Activated CD8-positive, alpha-beta T cell treated with anti-CD3 and anti-CD28 coated beads for 36 hours (primary cell): ENCODE results near the gene ALDH1A2. TPM values are rescaled to one million over a fixed set of nuclear protein-coding genes. Genes with fewer than 3 reads are reported as not detected.

Experiments
- ATAC-seq: fragments of 200-7000 bp; cut with Tn5 transposase; one replicate; pipeline ENCODE4 v1.10.0; 2021; ENCODE audit warnings: mild to moderate bottlenecking, moderate library complexity
- CTCF ChIA-PET: fragments of 350-600 bp; sonication (Branson Sonifier 250); formaldehyde crosslinking; loops from one replicate; lab custom pipeline; 2021; ENCODE audit warnings: antibody characterized with exemption; lab: Charles Lee
- POLR2A ChIA-PET: fragments of 350-600 bp; sonication (Branson Sonifier 250); formaldehyde crosslinking; loops from one replicate; lab custom pipeline; 2021; ENCODE audit warnings: antibody characterized with exemption; lab: Charles Lee
- DNase-seq: peaks from one replicate; pipeline ENCODE4 v3.0.0-alpha.2; 2020
- H3K27ac Mint-ChIP-seq: one replicate; pipeline ENCODE4 v1.8.0; 2021; ENCODE audit warnings: mild to moderate bottlenecking, mixed read lengths
- H3K27me3 Mint-ChIP-seq: one replicate; pipeline ENCODE4 v1.8.0; 2021; ENCODE audit warnings: mixed read lengths
- H3K36me3 Mint-ChIP-seq: one replicate; pipeline ENCODE4 v1.8.0; 2021; ENCODE audit warnings: low read depth, mixed read lengths
- H3K4me1 Mint-ChIP-seq: one replicate; pipeline ENCODE4 v1.8.0; 2021; ENCODE audit warnings: low read depth, mixed read lengths
- H3K4me3 Mint-ChIP-seq: one replicate; pipeline ENCODE4 v1.8.0; 2021; ENCODE audit warnings: mild to moderate bottlenecking, moderate library complexity, mixed read lengths
- H3K9me3 Mint-ChIP-seq: one replicate; pipeline ENCODE4 v1.8.0; 2021; ENCODE audit warnings: mixed read lengths
- CTCF ChIP-seq: fragments of 200-600 bp; IDR thresholded peaks from one replicate; pipeline ENCODE4 v1.8.0; 2022; ENCODE audit warnings: antibody characterized with exemption, mild to moderate bottlenecking
- intact Hi-C: fragments of 100-400 bp; cut with micrococcal nuclease; formaldehyde crosslinking; loops from one replicate; pipeline ENCODE4 v1.10.0; 2022
- total RNA-seq, 2 experiments: library from RNA; stranded (reverse); gene quantifications; one replicate each; pipeline ENCODE4 v1.2.3, GENCODE V29; 2021

Gene ALDH1A2
- total RNA-seq, 2 experiments from 2014 or later = 0.47 to 1.4 TPM

GRCh38 chr15:57992761-57993355, 72.7 kb downstream of the ALDH1A2 start:
- TF ChIP-seq CTCF = no peak
- Mint-ChIP-seq H3K36me3 (no peaks in the 10 kb centered on the region), H3K27ac (no peak overlapping the region), H3K4me3 (no peak overlapping the region), H3K27me3 (peaks cover 13% of the 10 kb centered on the region), H3K4me1 (no peaks in the 10 kb centered on the region), H3K9me3 (no peaks in the 10 kb centered on the region)
- DNase-seq (no peak), ATAC-seq (no peak)
- POLR2A ChIA-PET = no interaction called here
- CTCF ChIA-PET = interaction anchor here (1.0 kb wide), 1 partner anchor 78 kb away, joined by 4 read pairs; no protein-coding TSS in a partner anchor
- intact Hi-C loops = no loop called here

GRCh38 chr15:57973534-57973933, 92.0 kb downstream of the ALDH1A2 start:
- H3K36me3 Mint-ChIP-seq = no peaks in the 10 kb centered on the region
- ChIA-PET POLR2A (no interaction called here), CTCF (no interaction called here)
- H3K27me3 Mint-ChIP-seq = peaks cover 2% of the 10 kb centered on the region
- no peak overlapping the region for H3K27ac Mint-ChIP-seq
- TF ChIP-seq CTCF = no peak
- H3K4me3 Mint-ChIP-seq = no peak overlapping the region
- H3K4me1 Mint-ChIP-seq = no peaks in the 10 kb centered on the region
- intact Hi-C loops = no loop called here
- DNase-seq (no peak), ATAC-seq (no peak)
- H3K9me3 Mint-ChIP-seq = no peaks in the 10 kb centered on the region

GRCh38 chr15:57972864-57973263, 92.6 kb downstream of the ALDH1A2 start:
- no peak overlapping the region for H3K27ac Mint-ChIP-seq
- TF ChIP-seq CTCF = no peak
- no peak overlapping the region for H3K4me3 Mint-ChIP-seq
- H3K9me3 Mint-ChIP-seq = no peaks in the 10 kb centered on the region
- no peaks in the 10 kb centered on the region for H3K4me1 Mint-ChIP-seq
- ChIA-PET CTCF (no interaction called here), POLR2A (interaction anchor here (0.6 kb wide), 1 partner anchor 64 kb away, joined by 3 read pairs; no protein-coding TSS in a partner anchor)
- intact Hi-C loops = no loop called here
- H3K27me3 Mint-ChIP-seq = peaks cover 3% of the 10 kb centered on the region
- no peaks in the 10 kb centered on the region for H3K36me3 Mint-ChIP-seq
- ATAC-seq = no peak
- DNase-seq = no peak

- DNase-seq (no peak), ATAC-seq (no peak)
- H3K4me1 Mint-ChIP-seq = no peaks in the 10 kb centered on the region
- ChIA-PET POLR2A (interaction anchor here (1.2 kb wide), 1 partner anchor 13 kb away, joined by 5 read pairs; no protein-coding TSS in a partner anchor), CTCF (no interaction called here)
- no peaks in the 10 kb centered on the region for H3K36me3 Mint-ChIP-seq
- no peak overlapping the region for H3K27ac Mint-ChIP-seq
- intact Hi-C loops = no loop called here
- TF ChIP-seq CTCF = no peak
- H3K4me3 Mint-ChIP-seq = no peak overlapping the region
- H3K27me3 Mint-ChIP-seq = peaks cover 3% of the 10 kb centered on the region
- no peaks in the 10 kb centered on the region for H3K9me3 Mint-ChIP-seq
Observed at GRCh38 chr15:57969996-57970395, 95.5 kb downstream of the ALDH1A2 start.

- POLR2A ChIA-PET = interaction anchor here (1.2 kb wide), 1 partner anchor 12 kb away, joined by 5 read pairs; no protein-coding TSS in a partner anchor
- intact Hi-C loops = no loop called here
- Mint-ChIP-seq H3K27ac (no peak overlapping the region), H3K4me3 (no peak overlapping the region), H3K36me3 (no peaks in the 10 kb centered on the region), H3K4me1 (no peaks in the 10 kb centered on the region), H3K9me3 (no peaks in the 10 kb centered on the region), H3K27me3 (peaks cover 3% of the 10 kb centered on the region)
- CTCF ChIA-PET = no interaction called here
- TF ChIP-seq CTCF = no peak
- DNase-seq (no peak), ATAC-seq (no peak)
Observed at GRCh38 chr15:57969355-57969754, 96.2 kb downstream of the ALDH1A2 start.
